Sigmoid colon (tissue), 7 donors: ENCODE measurements around the gene SOHLH2. TPM values are rescaled to one million over a fixed set of nuclear protein-coding genes. Genes with fewer than 3 reads are reported as not detected.

ENCODE experiments used
- DNase-seq: peaks from one replicate; pipeline ENCODE4 v3.0.0-alpha.2; 2019
- H3K27ac ChIP-seq, 4 donors: fragments of 200-600 bp; sonication (generic); one replicate each; pipeline ENCODE4 v1.5.1; 2016 to 2019; ENCODE audit warnings: mild to moderate bottlenecking in 1 of 4
- H3K27me3 ChIP-seq, 3 donors: fragments of 200-600 bp; sonication (generic); one replicate each; pipeline ENCODE4 v1.5.1; 2019; ENCODE audit warnings: mild to moderate bottlenecking in 1 of 3
- H3K36me3 ChIP-seq, 4 donors: fragments of 200-600 bp; sonication (generic); one replicate each; pipeline ENCODE4 v1.5.1; 2016 to 2019
- H3K4me1 ChIP-seq, 4 donors: fragments of 200-600 bp; sonication (generic); one replicate each; pipeline ENCODE4 v1.5.1; 2017 to 2019
- H3K4me3 ChIP-seq, 4 donors: fragments of 200-600 bp; sonication (generic); one replicate each; pipeline ENCODE4 v1.5.1; 2017 to 2019; ENCODE audit warnings: mild to moderate bottlenecking in 2 of 4, moderate library complexity in 1 of 4
- H3K9me3 ChIP-seq, 4 donors: fragments of 200-600 bp in 3 of 4; sonication (generic) in 3 of 4; one replicate each; pipeline versions ENCODE4 v1.5.1 to v1.6.1; 2013 to 2019
- CTCF ChIP-seq, 4 experiments: fragments of 450-650 bp in 3 of 4; fragments of 200-600 bp in 1 of 4; IDR thresholded peaks; one replicate each; pipeline ENCODE4 v1.5.1; 2016 to 2019; ENCODE audit warnings: antibody characterized with exemption in 4 of 4, mild to moderate bottlenecking in 3 of 4, moderate library complexity in 2 of 4
- EP300 ChIP-seq, 4 donors: sonication (generic); formaldehyde crosslinking; IDR thresholded peaks; one replicate each; pipeline ENCODE4 v1.6.1; 2017; ENCODE audit warnings: antibody characterized with exemption in 4 of 4
- POLR2A ChIP-seq, 2 donors: fragments of 450-650 bp; IDR thresholded peaks; one replicate each; pipeline ENCODE4 v1.6.1; 2016; ENCODE audit warnings: antibody characterized with exemption in 2 of 2, mild to moderate bottlenecking in 2 of 2, moderate library complexity in 2 of 2
- POLR2AphosphoS5 ChIP-seq, 4 donors: sonication (generic); formaldehyde crosslinking; IDR thresholded peaks; one replicate each; pipeline ENCODE4 v1.6.1; 2017; ENCODE audit warnings: antibody characterized with exemption in 4 of 4
- WGBS, 2 donors: extraction: QIAGEN DNeasy Blood & Tissue Kit; methylation state at CpG; one replicate each; pipeline ENCODE4 v1.1.7; 2013; 5-methylcytosine and 5-hydroxymethylcytosine counted together
- intact Hi-C: fragments of 100-400 bp; cut with DNase I; formaldehyde crosslinking; loops from one replicate; pipeline ENCODE4 v1.15.1; 2023
- polyA plus RNA-seq, 3 donors: library from polyadenylated mRNA; stranded (reverse); fragments of 200-250 nt; gene quantifications; one replicate each; pipeline ENCODE4 v1.2.3, GENCODE V29; 2013
- total RNA-seq, 4 donors: library from RNA; depleted of rRNA; stranded (reverse); fragments of >200 nt; gene quantifications; one replicate each; pipeline ENCODE4 v1.1.0, GENCODE V29; 2016
- donor health status: healthy with polysubstance abuse.
- donor health status: Bipolar disorder and iron deficiency.
- donor health status: healthy.

Gene SOHLH2
- total and polyA plus RNA-seq, 7 donors = 0.06 to 6.1 (median 1.3) TPM; not detected in 3

- no peak for DNase-seq
- Histone ChIP-seq H3K36me3 (no peaks in the 10 kb centered on the region), H3K27me3 (no peaks in the 10 kb centered on the region), H3K4me1 (no peaks in the 10 kb centered on the region), H3K9me3 (no peaks in the 10 kb centered on the region), H3K27ac (no peak overlapping the region), H3K4me3 (no peak overlapping the region)
- TF ChIP-seq CTCF (IDR thresholded peaks at IDR 0.05) (no peak), EP300 (IDR thresholded peaks at IDR 0.05) (no peak), POLR2A (IDR thresholded peaks at IDR 0.05) (no peak), POLR2AphosphoS5 (IDR thresholded peaks at IDR 0.05) (no peak)
- 86 to 91% methylated on average over 3 of the region's 3 CpGs for WGBS, 2 donors
- intact Hi-C loops = no loop called here
These were observed 23.6 kb downstream of the SOHLH2 start for GRCh38 chr13:36190771-36191170.

- Histone ChIP-seq H3K36me3 (no peaks in the 10 kb centered on the region), H3K4me3 (no peak overlapping the region), H3K4me1 (no peaks in the 10 kb centered on the region), H3K27me3 (no peaks in the 10 kb centered on the region), H3K27ac (no peak overlapping the region), H3K9me3 (no peaks in the 10 kb centered on the region)
- DNase-seq = no peak
- WGBS, 2 donors = 89 to 91% methylated on average over 1 of the region's 1 CpG
- intact Hi-C loops = no loop called here
- no peak for TF ChIP-seq CTCF (IDR thresholded peaks at IDR 0.05)
- TF ChIP-seq EP300 (IDR thresholded peaks at IDR 0.05) = no peak
- TF ChIP-seq POLR2A (IDR thresholded peaks at IDR 0.05) = no peak
- TF ChIP-seq POLR2AphosphoS5 (IDR thresholded peaks at IDR 0.05) = no peak
These were observed 25.9 kb downstream of the SOHLH2 start for GRCh38 chr13:36188441-36188840.

- H3K36me3 ChIP-seq = no peaks in the 10 kb centered on the region
- no peak overlapping the region for H3K4me3 ChIP-seq
- H3K27me3 ChIP-seq = no peaks in the 10 kb centered on the region
- intact Hi-C loops = no loop called here
- peaks cover 0 to 2% (median 0%) of the 10 kb centered on the region in 4 donors for H3K9me3 ChIP-seq
- H3K4me1 ChIP-seq = no peaks in the 10 kb centered on the region
- TF ChIP-seq POLR2A (IDR thresholded peaks at IDR 0.05) (no peak), POLR2AphosphoS5 (IDR thresholded peaks at IDR 0.05) (no peak), EP300 (IDR thresholded peaks at IDR 0.05) (no peak), CTCF (IDR thresholded peaks at IDR 0.05) (no peak)
- no peak for DNase-seq
- H3K27ac ChIP-seq = no peak overlapping the region
These were observed 30.5 kb downstream of the SOHLH2 start for GRCh38 chr13:36183901-36184300.

- Histone ChIP-seq H3K4me3 (no peak overlapping the region), H3K27me3 (no peaks in the 10 kb centered on the region), H3K27ac (no peak overlapping the region), H3K9me3 (no peaks in the 10 kb centered on the region), H3K4me1 (no peaks in the 10 kb centered on the region), H3K36me3 (no peaks in the 10 kb centered on the region)
- 71 to 73% methylated on average over 5 of the region's 5 CpGs for WGBS, 2 donors
- no peak for TF ChIP-seq EP300 (IDR thresholded peaks at IDR 0.05)
- no peak for DNase-seq
- intact Hi-C loops = no loop called here
These were observed 38.7 kb downstream of the SOHLH2 start for GRCh38 chr13:36175621-36176020.

- Histone ChIP-seq H3K27ac (no peak overlapping the region), H3K4me1 (no peaks in the 10 kb centered on the region), H3K9me3 (no peaks in the 10 kb centered on the region), H3K27me3 (no peaks in the 10 kb centered on the region), H3K4me3 (no peak overlapping the region), H3K36me3 (no peaks in the 10 kb centered on the region)
- intact Hi-C loops = no loop called here
- TF ChIP-seq EP300 (IDR thresholded peaks at IDR 0.05) = no peak
- no peak for TF ChIP-seq POLR2AphosphoS5 (IDR thresholded peaks at IDR 0.05)
- no peak for TF ChIP-seq POLR2A (IDR thresholded peaks at IDR 0.05)
- no peak for TF ChIP-seq CTCF (IDR thresholded peaks at IDR 0.05)
- no peak for DNase-seq
- whole genome bisulfite sequencing, 2 donors = 71 to 84% methylated on average over 7 of the region's 7 CpGs
These were observed 39.4 kb downstream of the SOHLH2 start for GRCh38 chr13:36174923-36175322.
